Testis (tissue), 3 donors: ENCODE results near the gene ARSJ. TPM values are rescaled to one million over a fixed set of nuclear protein-coding genes. Genes with fewer than 3 reads are reported as not detected.

Experiments
- DNase-seq: peaks from one replicate; pipeline ENCODE4 v3.0.0-alpha.2; 2019
- H3K27ac ChIP-seq, 2 donors: fragments of 200-600 bp; sonication (generic); one replicate each; pipeline ENCODE4 v1.5.1; 2019
- H3K27me3 ChIP-seq: fragments of 200-600 bp; sonication (generic); one replicate; pipeline ENCODE4 v1.5.1; 2019
- H3K36me3 ChIP-seq: fragments of 200-600 bp; sonication (generic); one replicate; pipeline ENCODE4 v1.5.1; 2017; ENCODE audit warnings: low read depth; ENCODE audit errors: missing control alignments
- H3K4me1 ChIP-seq: fragments of 200-600 bp; sonication (generic); one replicate; pipeline ENCODE4 v1.5.1; 2019
- H3K4me3 ChIP-seq, 2 donors: fragments of 200-600 bp; sonication (generic); one replicate each; pipeline ENCODE4 v1.5.1; 2017 to 2019
- H3K9me3 ChIP-seq: fragments of 200-600 bp; sonication (generic); one replicate; pipeline ENCODE4 v1.5.1; 2017
- POLR2A ChIP-seq: fragments of 450-650 bp; IDR thresholded peaks from one replicate; pipeline ENCODE4 v1.6.1; 2017; ENCODE audit warnings: antibody characterized with exemption, mild to moderate bottlenecking, moderate library complexity
- WGBS, 2 donors: methylation state at CpG; one replicate each; pipeline ENCODE4 v1.1.5; 2018; 5-methylcytosine and 5-hydroxymethylcytosine counted together
- intact Hi-C: fragments of 100-400 bp; cut with DNase I; formaldehyde crosslinking; loops from one replicate; pipeline ENCODE4 v1.15.1; 2023; ENCODE audit warnings: low total_unique reads
- polyA plus RNA-seq: library from polyadenylated mRNA; stranded (reverse); fragments of 350-450 nt; fragmentation: Illumina TruSeq; extraction: RNeasy Lipid Tissue Mini Kit (QIAGEN cat#74804); gene quantifications from one replicate; pipeline ENCODE4 v1.2.3, GENCODE V29; 2014; ENCODE audit warnings: low read depth, low replicate concordance; ENCODE audit not compliant: insufficient read depth
- total RNA-seq, 2 donors: library from RNA; depleted of rRNA; stranded (reverse); fragments of >200 nt; gene quantifications; one replicate each; pipeline ENCODE4 v1.2.3, GENCODE V29; 2016
- TF ChIP-seq, protein P1 (sequence below), 3 experiments: fragments of 450-650 bp in 2 of 3; fragments of 200-600 bp in 1 of 3; sonication (generic) in 1 of 3; IDR thresholded peaks; one replicate each; pipeline ENCODE4 v1.5.1; 2016 to 2019; ENCODE audit warnings: antibody characterized with exemption in 3 of 3, mild to moderate bottlenecking in 2 of 3, moderate library complexity in 1 of 3

ARSJ gene
- total and polyA plus RNA-seq, 3 donors from 2014 or later = 0.55 to 1.6 (median 0.74) TPM

GRCh38 chr4:113968473-113968872 is 11.0 kb downstream of the ARSJ start:
- WGBS, 2 donors = 59 to 81% methylated on average over 2 of the region's 2 CpGs
- Histone ChIP-seq H3K4me3 (no peak overlapping the region), H3K36me3 (no peaks in the 10 kb centered on the region), H3K9me3 (no peaks in the 10 kb centered on the region), H3K4me1 (no peaks in the 10 kb centered on the region), H3K27ac (no peak overlapping the region), H3K27me3 (no peaks in the 10 kb centered on the region)
- TF ChIP-seq, protein P1, sequence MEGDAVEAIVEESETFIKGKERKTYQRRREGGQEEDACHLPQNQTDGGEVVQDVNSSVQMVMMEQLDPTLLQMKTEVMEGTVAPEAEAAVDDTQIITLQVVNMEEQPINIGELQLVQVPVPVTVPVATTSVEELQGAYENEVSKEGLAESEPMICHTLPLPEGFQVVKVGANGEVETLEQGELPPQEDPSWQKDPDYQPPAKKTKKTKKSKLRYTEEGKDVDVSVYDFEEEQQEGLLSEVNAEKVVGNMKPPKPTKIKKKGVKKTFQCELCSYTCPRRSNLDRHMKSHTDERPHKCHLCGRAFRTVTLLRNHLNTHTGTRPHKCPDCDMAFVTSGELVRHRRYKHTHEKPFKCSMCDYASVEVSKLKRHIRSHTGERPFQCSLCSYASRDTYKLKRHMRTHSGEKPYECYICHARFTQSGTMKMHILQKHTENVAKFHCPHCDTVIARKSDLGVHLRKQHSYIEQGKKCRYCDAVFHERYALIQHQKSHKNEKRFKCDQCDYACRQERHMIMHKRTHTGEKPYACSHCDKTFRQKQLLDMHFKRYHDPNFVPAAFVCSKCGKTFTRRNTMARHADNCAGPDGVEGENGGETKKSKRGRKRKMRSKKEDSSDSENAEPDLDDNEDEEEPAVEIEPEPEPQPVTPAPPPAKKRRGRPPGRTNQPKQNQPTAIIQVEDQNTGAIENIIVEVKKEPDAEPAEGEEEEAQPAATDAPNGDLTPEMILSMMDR (IDR thresholded peaks at IDR 0.05) = no peak
- no peak for TF ChIP-seq POLR2A
- DNase-seq = no peak
- intact Hi-C loops = no loop called here

DNA sequence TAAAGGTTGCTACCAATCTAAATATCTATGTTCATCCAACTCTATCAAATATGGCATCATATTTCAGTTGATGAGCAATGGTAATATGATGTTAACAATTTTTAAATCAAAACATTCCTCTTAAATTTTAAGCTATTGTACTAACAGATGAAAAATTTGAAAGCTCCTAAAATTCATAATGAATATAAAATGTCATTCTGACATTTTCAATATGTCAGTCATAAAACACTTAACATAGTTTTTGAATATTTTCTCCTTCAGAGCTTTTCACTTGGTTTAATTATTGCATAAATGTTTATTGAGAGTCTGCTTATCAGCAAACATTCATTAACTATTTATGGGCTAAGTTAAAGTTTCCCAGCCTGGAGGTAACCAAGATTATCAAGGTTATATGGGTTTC is 11.8 kb downstream of the ARSJ start:
- Histone ChIP-seq H3K9me3 (no peaks in the 10 kb centered on the region), H3K36me3 (no peaks in the 10 kb centered on the region), H3K27ac (no peak overlapping the region), H3K4me1 (no peaks in the 10 kb centered on the region), H3K27me3 (no peaks in the 10 kb centered on the region), H3K4me3 (no peak overlapping the region)
- no peak for DNase-seq
- intact Hi-C loops = no loop called here
- TF ChIP-seq POLR2A = no peak
- TF ChIP-seq, protein P1 (IDR thresholded peaks at IDR 0.05) = no peak

GRCh38 chr4:113962719-113963265 is 16.7 kb downstream of the ARSJ start:
- WGBS, 2 donors = 83 to 84% methylated on average over 3 of the region's 3 CpGs
- Histone ChIP-seq H3K27me3 (no peaks in the 10 kb centered on the region), H3K4me3 (no peak overlapping the region), H3K27ac (no peak overlapping the region), H3K36me3 (no peaks in the 10 kb centered on the region), H3K4me1 (no peaks in the 10 kb centered on the region), H3K9me3 (no peaks in the 10 kb centered on the region)
- DNase-seq = no peak
- TF ChIP-seq, protein P1 (IDR thresholded peaks at IDR 0.05) = no peak
- TF ChIP-seq POLR2A = no peak
- intact Hi-C loops = no loop called here

- no peaks in the 10 kb centered on the region for H3K36me3 ChIP-seq
- DNase-seq = no peak
- H3K9me3 ChIP-seq = no peaks in the 10 kb centered on the region
- 79 to 88% methylated on average over 2 of the region's 2 CpGs for WGBS, 2 donors
- H3K27me3 ChIP-seq = no peaks in the 10 kb centered on the region
- H3K4me1 ChIP-seq = no peaks in the 10 kb centered on the region
- H3K27ac ChIP-seq = no peak overlapping the region
- intact Hi-C loops = no loop called here
- no peak overlapping the region for H3K4me3 ChIP-seq
- TF ChIP-seq, protein P1 (IDR thresholded peaks at IDR 0.05) = no peak
- TF ChIP-seq POLR2A = no peak
These were observed 17.5 kb downstream of the ARSJ start for GRCh38 chr4:113962016-113962347.

DNA sequence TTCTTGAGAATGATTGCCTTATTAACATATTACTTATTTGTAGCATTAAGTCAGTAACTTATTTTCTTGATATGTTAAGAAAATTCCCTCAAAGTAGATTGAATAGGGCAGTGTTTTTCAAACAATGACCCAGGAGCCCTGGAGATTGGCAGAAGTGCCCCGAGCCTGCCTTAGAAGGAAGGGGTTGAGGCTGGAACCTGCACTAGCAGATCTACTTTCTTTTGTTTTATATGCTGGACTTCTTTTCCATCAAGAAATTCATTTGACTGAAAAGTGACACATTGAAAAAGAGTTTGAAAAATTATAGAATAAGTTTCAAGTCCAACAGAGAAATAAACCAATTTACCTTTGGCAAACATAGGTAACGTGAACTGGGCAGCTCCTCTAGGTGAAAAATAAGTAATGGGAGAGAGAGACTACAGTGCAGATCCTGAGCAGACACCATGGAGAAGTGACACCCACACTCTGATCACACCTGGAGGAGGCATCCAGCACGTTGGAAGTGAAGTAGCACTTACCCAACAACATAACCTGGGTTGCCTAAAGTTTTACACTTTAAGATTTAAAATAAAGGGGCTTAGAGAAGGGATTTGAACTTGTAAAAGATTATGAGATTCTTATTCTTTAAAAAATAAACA is 18.6 kb downstream of the ARSJ start:
- TF ChIP-seq, protein P1 (IDR thresholded peaks at IDR 0.05) = no peak
- no peak for TF ChIP-seq POLR2A
- Histone ChIP-seq H3K27me3 (no peaks in the 10 kb centered on the region), H3K9me3 (no peaks in the 10 kb centered on the region), H3K4me1 (no peaks in the 10 kb centered on the region), H3K27ac (no peak overlapping the region), H3K36me3 (no peaks in the 10 kb centered on the region), H3K4me3 (no peak overlapping the region)
- DNase-seq = no peak
- 84 to 90% methylated on average over 3 of the region's 3 CpGs for WGBS, 2 donors
- intact Hi-C loops = no loop called here
